Activated CD8-positive, alpha-beta T cell treated with anti-CD3 and anti-CD28 coated beads for 36 hours (primary cell): ENCODE data around the gene ANKLE1. TPM values are rescaled to one million over a fixed set of nuclear protein-coding genes. Genes with fewer than 3 reads are reported as not detected.
A peak's percentile ranks its signal among the peaks of the same experiment; 100 is the strongest.

Source experiments
- ATAC-seq: fragments of 200-7000 bp; cut with Tn5 transposase; one replicate; pipeline ENCODE4 v1.10.0; 2021; ENCODE audit warnings: mild to moderate bottlenecking, moderate library complexity
- CTCF ChIA-PET: fragments of 350-600 bp; sonication (Branson Sonifier 250); formaldehyde crosslinking; loops from one replicate; lab custom pipeline; 2021; ENCODE audit warnings: antibody characterized with exemption; lab: Charles Lee
- POLR2A ChIA-PET: fragments of 350-600 bp; sonication (Branson Sonifier 250); formaldehyde crosslinking; loops from one replicate; lab custom pipeline; 2021; ENCODE audit warnings: antibody characterized with exemption; lab: Charles Lee
- DNase-seq: peaks from one replicate; pipeline ENCODE4 v3.0.0-alpha.2; 2020
- H3K27ac Mint-ChIP-seq: one replicate; pipeline ENCODE4 v1.8.0; 2021; ENCODE audit warnings: mild to moderate bottlenecking, mixed read lengths
- H3K27me3 Mint-ChIP-seq: one replicate; pipeline ENCODE4 v1.8.0; 2021; ENCODE audit warnings: mixed read lengths
- H3K36me3 Mint-ChIP-seq: one replicate; pipeline ENCODE4 v1.8.0; 2021; ENCODE audit warnings: low read depth, mixed read lengths
- H3K4me1 Mint-ChIP-seq: one replicate; pipeline ENCODE4 v1.8.0; 2021; ENCODE audit warnings: low read depth, mixed read lengths
- H3K4me3 Mint-ChIP-seq: one replicate; pipeline ENCODE4 v1.8.0; 2021; ENCODE audit warnings: mild to moderate bottlenecking, moderate library complexity, mixed read lengths
- H3K9me3 Mint-ChIP-seq: one replicate; pipeline ENCODE4 v1.8.0; 2021; ENCODE audit warnings: mixed read lengths
- CTCF ChIP-seq: fragments of 200-600 bp; IDR thresholded peaks from one replicate; pipeline ENCODE4 v1.8.0; 2022; ENCODE audit warnings: antibody characterized with exemption, mild to moderate bottlenecking
- intact Hi-C: fragments of 100-400 bp; cut with micrococcal nuclease; formaldehyde crosslinking; loops from one replicate; pipeline ENCODE4 v1.10.0; 2022
- total RNA-seq, 2 experiments: library from RNA; stranded (reverse); gene quantifications; one replicate each; pipeline ENCODE4 v1.2.3, GENCODE V29; 2021

Gene ANKLE1
- total RNA-seq, 2 experiments from 2014 or later: 15.9 to 18.4 TPM

GRCh38 chr19:17332360-17332676, 50.6 kb downstream of the ANKLE1 start:
- intact Hi-C loops: no loop called here
- no peaks in the 10 kb centered on the region for H3K9me3 Mint-ChIP-seq
- H3K4me3 Mint-ChIP-seq: no peak overlapping the region
- no peak overlapping the region for H3K27ac Mint-ChIP-seq
- H3K36me3 Mint-ChIP-seq: no peaks in the 10 kb centered on the region
- no peak for ATAC-seq
- no peak for DNase-seq
- ChIA-PET CTCF (interaction anchor here (1.1 to 1.8 kb wide), 8 partner anchors 13 to 109 kb away, joined by 3 to 7 read pairs (median 4); partner anchors contain the start of gene MRPL34), POLR2A (interaction anchor here (2.3 kb wide), 1 partner anchor 8 kb away, joined by 9 read pairs; no protein-coding TSS in a partner anchor)
- TF ChIP-seq CTCF: no peak
- peaks cover 26% of the 10 kb centered on the region for H3K4me1 Mint-ChIP-seq
- H3K27me3 Mint-ChIP-seq: no peaks in the 10 kb centered on the region

- ATAC-seq (peak; percentile 8), DNase-seq (peak; percentile 80)
- no peak for TF ChIP-seq CTCF
- CTCF ChIA-PET: interaction anchor here (0.9 to 1.8 kb wide), 12 partner anchors 13 to 133 kb away, joined by 3 to 7 read pairs (median 4); partner anchors contain the start of gene MRPL34
- peaks cover 25% of the 10 kb centered on the region for H3K4me1 Mint-ChIP-seq
- H3K27me3 Mint-ChIP-seq: no peaks in the 10 kb centered on the region
- no peak overlapping the region for H3K4me3 Mint-ChIP-seq
- H3K9me3 Mint-ChIP-seq: no peaks in the 10 kb centered on the region
- intact Hi-C loops: no loop called here
- POLR2A ChIA-PET: interaction anchor here (1.0 to 2.3 kb wide), 5 partner anchors 9 to 73 kb away, joined by 3 to 9 read pairs (median 5); partner anchors contain the start of gene DDA1
- H3K36me3 Mint-ChIP-seq: no peaks in the 10 kb centered on the region
- H3K27ac Mint-ChIP-seq: no peak overlapping the region
Measured at GRCh38 chr19:17332677-17333581, 51.2 kb downstream of the ANKLE1 start.

GRCh38 chr19:17333611-17334413, 52.1 kb downstream of the ANKLE1 start:
- DNase-seq (peak; percentile 93), ATAC-seq (peak; percentile 31)
- no peak for TF ChIP-seq CTCF
- Mint-ChIP-seq H3K27me3 (no peaks in the 10 kb centered on the region), H3K4me3 (peak overlapping the region; percentile 67), H3K9me3 (no peaks in the 10 kb centered on the region), H3K4me1 (peaks cover 34% of the 10 kb centered on the region), H3K36me3 (peaks cover 1% of the 10 kb centered on the region), H3K27ac (peak overlapping the region; percentile 8)
- ChIA-PET CTCF (interaction anchor here (0.6 to 1.8 kb wide), 7 partner anchors 12 to 132 kb away, joined by 3 to 7 read pairs (median 3); no protein-coding TSS in a partner anchor), POLR2A (interaction anchor here (1.0 to 2.3 kb wide), 6 partner anchors 9 to 72 kb away, joined by 3 to 9 read pairs (median 4); partner anchors contain the start of gene DDA1)
- intact Hi-C loops: no loop called here

GRCh38 chr19:17334414-17335409, 53.0 kb downstream of the ANKLE1 start, which contains the start of gene ANO8:
Gene ANO8, minus strand, starts transcription at chr19:17334855. Its CDS starts 185 bp downstream, at chr19:17334670.
- peaks cover 7% of the 10 kb centered on the region for H3K36me3 Mint-ChIP-seq
- TF ChIP-seq CTCF: no peak
- ChIA-PET POLR2A (interaction anchor here (0.8 to 2.3 kb wide), 7 partner anchors 10 to 71 kb away, joined by 3 to 9 read pairs (median 4); partner anchors contain the start of genes BST2 and DDA1), CTCF (interaction anchor here (0.6 to 2.2 kb wide), 9 partner anchors 11 to 127 kb away, joined by 3 to 8 read pairs (median 3); partner anchors contain the start of gene DDA1)
- DNase-seq: peak; percentile 97
- ATAC-seq: peak; percentile 53
- peaks cover 38% of the 10 kb centered on the region for H3K4me1 Mint-ChIP-seq
- intact Hi-C loops: no loop called here
- peak within 1 kb of the TSS; percentile 80 for H3K4me3 Mint-ChIP-seq
- no peaks in the 10 kb centered on the region for H3K27me3 Mint-ChIP-seq
- no peaks in the 10 kb centered on the region for H3K9me3 Mint-ChIP-seq
- H3K27ac Mint-ChIP-seq: peak within 1 kb of the TSS; percentile 55
